Stimulated activated naive CD8-positive, alpha-beta T cell treated with anti-CD3 and anti-CD28 coated beads, Interleukin-15, amount 100 ng/mL, for 72 hours (primary cell): ENCODE measurements around the gene FOXL2NB.
"Not testable (repeated sequence)": the region's sequence is repeated elsewhere in the genome, so short reads cannot be mapped to it uniquely, and the experiment has no call there.

Experiments
- ATAC-seq: fragments of 150-1000 bp; cut with Tn5 transposase; 2 replicates; pipeline ENCODE4 v1.10.0; 2021; ENCODE audit warnings: mild to moderate bottlenecking, moderate library complexity
- DNase-seq, 2 donors: peaks; one replicate each; pipeline ENCODE4 v3.0.0; 2021 to 2022
- H3K27ac Mint-ChIP-seq, 2 donors: one replicate each; pipeline ENCODE4 v1.8.0; 2022; ENCODE audit warnings: mild to moderate bottlenecking in 2 of 2, mixed read lengths in 2 of 2, moderate library complexity in 2 of 2
- H3K27me3 Mint-ChIP-seq: one replicate; pipeline ENCODE4 v1.8.0; 2022; ENCODE audit warnings: mixed read lengths
- H3K4me1 Mint-ChIP-seq: one replicate; pipeline ENCODE4 v1.8.0; 2022; ENCODE audit warnings: mild to moderate bottlenecking, mixed read lengths
- H3K4me3 Mint-ChIP-seq, 2 donors: one replicate each; pipeline ENCODE4 v1.8.0; 2022; ENCODE audit warnings: mild to moderate bottlenecking in 2 of 2, mixed read lengths in 2 of 2, moderate library complexity in 1 of 2
- H3K9me3 Mint-ChIP-seq, 2 donors: one replicate each; pipeline ENCODE4 v1.8.0; 2022; ENCODE audit warnings: mixed read lengths in 2 of 2

FOXL2NB gene

DNA sequence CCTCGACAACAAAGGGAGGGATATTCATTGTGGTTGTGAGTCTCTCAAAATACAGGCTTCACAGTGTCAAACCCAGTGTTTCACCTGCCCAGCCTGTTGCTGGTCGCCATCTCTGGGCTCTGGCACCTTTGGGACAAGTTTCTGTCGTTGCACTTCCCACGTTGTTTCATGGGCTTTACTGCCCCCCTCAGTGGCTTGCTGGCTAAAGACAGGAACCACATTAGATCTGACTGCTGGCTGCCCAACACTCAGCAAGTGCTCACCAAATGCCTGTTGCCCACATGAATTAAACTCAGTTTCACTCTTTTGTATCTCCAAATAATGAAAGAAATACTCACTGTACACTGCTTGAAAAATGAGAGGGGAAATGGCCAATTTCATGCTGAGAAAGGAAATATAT is 27.7 kb upstream of the FOXL2NB start:
- Mint-ChIP-seq H3K27ac (no peak overlapping the region), H3K4me1 (peaks cover 14% of the 10 kb centered on the region), H3K27me3 (peaks cover 31% of the 10 kb centered on the region), H3K9me3 (no peaks in the 10 kb centered on the region), H3K4me3 (no peak overlapping the region)
- DNase-seq: no peak
- no peak for ATAC-seq

DNA sequence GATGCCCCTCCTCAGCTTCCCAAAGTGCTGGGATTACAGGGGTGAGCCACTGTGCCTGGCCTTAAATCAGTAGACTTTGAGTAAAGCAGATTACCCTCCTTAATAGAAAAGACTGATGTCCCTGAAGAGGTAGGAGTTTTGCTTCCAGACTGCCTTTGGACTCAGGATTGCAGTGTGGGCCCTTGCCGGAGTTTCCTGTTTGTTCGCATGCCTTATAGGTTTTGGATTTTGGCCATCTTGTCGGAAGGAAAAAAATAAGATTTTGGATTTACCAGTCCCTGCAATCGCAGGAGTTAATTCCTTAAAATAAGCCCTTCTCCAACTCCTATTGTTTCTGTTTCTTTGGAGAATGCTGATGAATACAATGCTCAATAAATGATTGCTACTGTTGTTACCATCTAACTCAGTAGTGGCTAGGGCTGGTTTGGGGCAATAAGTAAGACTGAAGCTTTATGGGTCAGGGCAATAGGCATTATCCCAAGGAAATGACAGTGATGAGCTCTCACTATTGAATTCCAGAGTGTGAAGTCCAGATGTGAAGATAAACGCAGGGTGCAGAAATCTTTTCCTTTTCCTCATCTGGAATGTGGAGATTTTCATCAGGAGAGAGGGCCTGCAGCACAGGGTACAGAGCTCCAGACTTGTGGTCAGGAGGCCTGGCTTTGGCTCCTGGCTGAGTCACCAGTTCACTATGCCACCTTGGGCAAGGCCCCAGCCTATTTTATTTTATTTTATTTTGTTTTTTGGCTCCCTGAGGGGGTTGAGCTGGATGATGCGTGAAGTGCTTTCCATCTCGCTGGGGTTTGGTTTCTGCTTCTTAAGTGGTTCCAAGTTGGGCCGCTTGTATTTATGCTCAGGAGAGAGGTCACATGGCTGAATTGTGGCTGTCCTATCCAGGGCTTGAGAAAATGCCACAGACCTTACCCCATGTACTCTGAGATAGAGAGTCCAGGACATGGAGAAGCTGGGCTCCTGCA is 25.4 kb upstream of the FOXL2NB start:
- H3K27me3 Mint-ChIP-seq: peaks cover 38% of the 10 kb centered on the region
- ATAC-seq: no peak
- no peak for DNase-seq
- no peak overlapping the region for H3K4me3 Mint-ChIP-seq
- H3K27ac Mint-ChIP-seq: peak overlapping the region in 1 of 2 donors; percentile 21
- peaks cover 7% of the 10 kb centered on the region for H3K4me1 Mint-ChIP-seq
- no peaks in the 10 kb centered on the region for H3K9me3 Mint-ChIP-seq

DNA sequence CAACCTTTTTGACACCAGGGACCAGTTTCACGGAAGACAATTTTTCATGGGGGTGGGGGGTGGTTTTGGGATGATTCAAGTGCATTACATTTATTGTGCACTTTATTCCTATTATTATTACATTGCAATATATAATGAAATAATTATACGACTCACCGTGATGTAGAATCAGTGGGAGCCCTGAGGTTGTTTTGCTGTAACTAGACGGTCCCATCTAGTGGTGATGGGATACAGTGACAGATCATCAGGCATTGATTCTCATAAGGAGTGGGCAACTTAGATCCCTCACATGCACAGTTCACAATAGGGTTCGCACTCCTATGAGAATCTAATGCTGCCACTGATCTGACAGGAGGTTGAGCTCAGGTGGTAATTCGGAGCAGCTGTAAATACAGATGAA is 24.6 kb upstream of the FOXL2NB start:
- not testable (repeated sequence) for ATAC-seq, H3K4me1 Mint-ChIP-seq, H3K9me3 Mint-ChIP-seq, DNase-seq, H3K4me3 Mint-ChIP-seq, H3K27ac Mint-ChIP-seq
- peaks cover 34% of the 10 kb centered on the region for H3K27me3 Mint-ChIP-seq

DNA sequence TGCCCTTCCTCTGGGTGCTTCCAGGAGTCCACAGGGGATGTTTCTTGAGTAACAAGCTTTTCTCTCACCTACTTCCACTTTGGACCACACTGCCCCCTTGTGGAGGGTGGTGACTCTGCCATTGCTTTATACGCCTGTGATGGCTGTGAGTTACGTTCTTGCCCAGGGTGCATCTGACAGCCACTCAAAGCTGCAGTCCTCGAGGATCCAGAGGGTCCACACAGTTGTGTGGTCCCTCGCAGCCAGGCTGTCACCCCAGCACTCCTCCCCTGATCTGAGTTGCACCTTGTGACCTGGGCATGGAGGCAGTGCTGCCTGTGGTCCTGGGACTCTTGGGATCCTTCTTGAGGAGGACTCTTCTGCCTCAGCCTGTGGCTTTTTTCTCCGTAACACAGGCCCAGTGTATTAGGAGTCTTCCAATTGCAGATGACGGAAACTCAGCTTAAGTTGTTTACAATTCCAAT is 23.5 kb upstream of the FOXL2NB start:
- ATAC-seq (peak; percentile 90), DNase-seq (peak; percentile 82 to 85)
- Mint-ChIP-seq H3K4me1 (peaks cover 7% of the 10 kb centered on the region), H3K9me3 (no peaks in the 10 kb centered on the region), H3K4me3 (no peak overlapping the region), H3K27ac (no peak overlapping the region), H3K27me3 (peaks cover 23% of the 10 kb centered on the region)

DNA sequence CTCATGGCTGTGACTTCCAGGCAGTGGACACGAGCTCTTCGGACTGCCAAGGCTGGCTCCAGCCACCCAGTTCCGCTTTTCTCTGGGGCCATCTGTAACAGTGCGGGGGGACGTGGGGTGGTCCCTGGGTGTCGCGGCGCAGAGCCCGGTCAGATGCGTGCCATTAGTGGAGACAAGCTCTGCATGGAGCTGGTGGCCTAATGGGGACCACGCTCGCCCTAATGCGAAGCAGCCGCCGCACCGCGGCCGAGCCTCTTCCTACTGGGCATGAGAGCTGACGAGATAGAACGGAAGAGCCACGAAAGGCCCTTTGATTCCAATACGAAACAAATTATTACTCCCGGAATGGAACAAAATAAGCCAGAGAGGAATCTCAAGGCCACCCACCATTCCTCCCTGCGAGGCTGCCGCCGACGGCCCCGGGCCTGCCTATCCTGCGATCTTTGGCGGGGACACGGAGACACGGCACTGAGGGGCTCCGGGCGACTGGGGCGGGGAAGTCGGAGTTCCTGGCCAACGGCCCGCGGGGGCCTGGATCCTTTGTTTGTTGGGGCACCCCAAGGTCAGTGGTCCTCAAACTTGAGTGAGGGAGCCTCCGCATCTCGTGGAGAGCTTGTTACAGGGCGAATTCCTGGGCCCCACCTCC is 18.2 kb upstream of the FOXL2NB start:
- Mint-ChIP-seq H3K9me3 (no peaks in the 10 kb centered on the region), H3K27me3 (peaks cover 34% of the 10 kb centered on the region), H3K27ac (peak overlapping the region in 1 of 2 donors; percentile 5), H3K4me3 (no peak overlapping the region), H3K4me1 (no peaks in the 10 kb centered on the region)
- ATAC-seq (no peak), DNase-seq (no peak)

DNA sequence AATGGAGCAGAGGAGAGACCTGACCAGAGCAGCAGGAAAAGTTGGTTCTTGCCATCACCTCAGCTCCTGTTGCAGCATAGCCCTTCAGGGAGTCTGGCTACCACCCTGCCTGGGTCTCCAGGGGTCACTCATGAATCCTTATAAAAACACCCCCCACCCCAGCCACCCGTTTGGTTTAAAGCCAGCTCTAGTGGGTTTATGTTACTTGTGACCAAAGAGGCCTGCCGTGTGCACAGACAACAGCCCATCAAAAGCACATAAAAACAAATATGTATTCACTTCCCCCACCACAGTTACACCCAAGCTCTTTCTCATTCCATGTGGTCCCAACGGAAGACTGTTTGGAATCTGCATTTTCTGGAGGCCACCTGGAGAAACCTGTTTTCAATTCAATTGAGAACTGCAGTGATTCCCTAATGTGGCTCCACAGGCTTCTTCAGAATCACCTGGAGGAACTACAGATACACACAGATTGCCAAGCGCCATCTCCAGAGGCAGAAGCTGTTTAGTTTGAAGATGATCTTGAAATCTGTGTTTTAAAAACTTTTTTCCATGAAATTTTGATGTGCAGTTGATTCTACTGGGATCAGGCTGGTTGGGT is 13.8 kb upstream of the FOXL2NB start:
- no peak for ATAC-seq
- peaks cover 69% of the 10 kb centered on the region for H3K27me3 Mint-ChIP-seq
- no peaks in the 10 kb centered on the region for H3K9me3 Mint-ChIP-seq
- no peak overlapping the region for H3K4me3 Mint-ChIP-seq
- DNase-seq: no peak
- peaks cover 28% of the 10 kb centered on the region for H3K4me1 Mint-ChIP-seq
- no peak overlapping the region for H3K27ac Mint-ChIP-seq

DNA sequence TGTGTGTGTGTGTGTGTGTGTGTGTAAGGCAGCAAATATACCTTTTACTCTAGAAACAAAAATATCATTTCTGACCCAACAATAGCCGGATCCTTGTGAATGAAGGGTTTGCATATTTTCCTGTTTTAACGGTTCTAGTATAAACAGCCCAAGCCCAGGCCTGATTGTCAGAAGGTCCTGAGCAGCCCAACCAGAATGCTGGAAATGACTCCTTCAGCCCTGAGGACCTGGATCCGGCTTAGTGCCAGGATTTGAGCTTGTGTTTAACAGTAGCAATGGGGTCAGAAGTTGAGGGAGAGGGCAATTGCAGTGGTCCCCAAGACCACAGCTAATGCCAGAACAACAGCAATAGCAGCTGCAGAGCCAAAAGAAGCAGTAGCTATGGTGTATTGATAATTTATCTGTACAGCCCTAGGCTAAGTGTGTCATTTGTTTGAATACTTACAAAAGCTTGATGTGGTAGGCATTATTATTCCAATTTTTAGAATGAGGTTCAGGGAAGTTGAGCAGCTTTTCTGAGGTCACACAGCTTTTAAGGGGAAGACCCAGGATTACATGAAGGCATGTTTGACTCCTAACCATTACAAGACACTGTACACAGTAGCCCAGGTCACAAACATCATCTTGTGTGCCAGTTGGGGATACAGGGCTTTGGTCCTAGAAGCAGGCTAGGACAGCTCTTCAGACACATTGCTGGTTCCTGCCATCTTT is 12.9 kb upstream of the FOXL2NB start:
- Mint-ChIP-seq H3K27me3 (peaks cover 79% of the 10 kb centered on the region), H3K27ac (no peak overlapping the region), H3K4me3 (no peak overlapping the region), H3K9me3 (no peaks in the 10 kb centered on the region), H3K4me1 (peaks cover 37% of the 10 kb centered on the region)
- ATAC-seq: no peak
- no peak for DNase-seq

DNA sequence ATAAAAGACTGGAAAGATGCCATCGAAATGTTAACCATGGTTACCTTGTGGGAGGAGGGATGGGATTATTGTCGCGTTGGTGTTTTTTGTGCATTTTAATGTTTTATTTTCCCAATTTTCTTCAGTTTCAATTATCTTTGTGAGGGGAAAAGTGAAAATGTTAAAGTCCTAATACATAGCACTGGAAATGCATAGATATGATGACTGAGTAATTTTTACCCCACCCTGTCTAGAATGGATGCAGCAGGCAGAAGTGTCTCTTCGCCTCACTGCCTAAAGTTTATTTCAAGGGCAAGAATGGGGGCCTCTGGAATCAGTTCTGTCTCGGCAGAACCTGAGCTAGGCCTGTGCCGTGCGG is 11.5 kb upstream of the FOXL2NB start:
- H3K27me3 Mint-ChIP-seq: peaks cover 87% of the 10 kb centered on the region

DNA sequence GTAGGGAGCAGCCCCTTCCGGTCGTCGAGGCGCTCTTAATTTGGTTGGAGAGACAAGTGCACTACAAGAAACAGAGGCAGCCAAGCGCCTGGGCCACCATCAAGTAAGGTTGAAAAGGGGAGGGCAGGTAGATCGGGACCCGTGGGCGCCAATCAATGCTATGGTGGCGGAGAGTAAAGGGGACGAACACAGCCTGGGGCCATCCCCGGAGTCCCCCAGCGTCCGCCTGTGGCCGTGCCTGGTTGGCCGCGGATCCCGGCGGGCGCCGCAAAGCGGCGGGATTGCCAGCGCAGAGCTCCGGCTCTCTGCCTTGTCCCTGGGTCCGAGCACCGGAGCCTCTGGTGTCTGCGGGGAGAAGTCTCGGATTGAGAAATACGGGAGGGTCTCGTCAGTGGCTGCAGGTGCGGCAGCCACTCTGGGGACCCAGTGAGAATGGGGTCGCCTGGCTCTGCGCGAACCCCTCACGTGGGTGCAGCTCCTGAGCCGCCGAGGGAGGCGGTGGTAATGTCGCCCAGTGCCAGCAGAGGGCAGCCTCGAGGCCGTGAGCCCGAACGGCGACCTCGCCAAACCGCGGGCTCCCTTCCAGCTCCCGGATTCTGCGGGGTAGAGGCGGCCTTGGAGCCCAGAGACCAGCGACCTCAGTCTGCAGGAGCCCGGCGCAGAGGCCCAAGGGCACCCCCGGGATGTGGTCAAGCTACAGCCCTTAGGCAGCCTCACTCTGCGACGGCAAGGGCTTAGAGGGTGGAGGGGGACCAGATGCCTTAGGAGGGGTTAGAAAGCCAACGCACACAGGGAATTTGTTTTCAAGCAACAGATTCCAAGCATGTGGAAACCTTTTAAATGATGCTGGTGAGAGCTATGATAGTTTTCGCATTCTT is 10.9 kb upstream of the FOXL2NB start:
- H3K4me3 Mint-ChIP-seq: peak overlapping the region; percentile 83 to 86

More for the DNA sequence above, 11.5 kb upstream of the FOXL2NB start:
- H3K27ac Mint-ChIP-seq: no peak overlapping the region
- H3K4me3 Mint-ChIP-seq: peak overlapping the region; percentile 83 to 86
- ATAC-seq: no peak
- H3K4me1 Mint-ChIP-seq: peaks cover 45% of the 10 kb centered on the region
- H3K9me3 Mint-ChIP-seq: no peaks in the 10 kb centered on the region
- no peak for DNase-seq

DNA sequence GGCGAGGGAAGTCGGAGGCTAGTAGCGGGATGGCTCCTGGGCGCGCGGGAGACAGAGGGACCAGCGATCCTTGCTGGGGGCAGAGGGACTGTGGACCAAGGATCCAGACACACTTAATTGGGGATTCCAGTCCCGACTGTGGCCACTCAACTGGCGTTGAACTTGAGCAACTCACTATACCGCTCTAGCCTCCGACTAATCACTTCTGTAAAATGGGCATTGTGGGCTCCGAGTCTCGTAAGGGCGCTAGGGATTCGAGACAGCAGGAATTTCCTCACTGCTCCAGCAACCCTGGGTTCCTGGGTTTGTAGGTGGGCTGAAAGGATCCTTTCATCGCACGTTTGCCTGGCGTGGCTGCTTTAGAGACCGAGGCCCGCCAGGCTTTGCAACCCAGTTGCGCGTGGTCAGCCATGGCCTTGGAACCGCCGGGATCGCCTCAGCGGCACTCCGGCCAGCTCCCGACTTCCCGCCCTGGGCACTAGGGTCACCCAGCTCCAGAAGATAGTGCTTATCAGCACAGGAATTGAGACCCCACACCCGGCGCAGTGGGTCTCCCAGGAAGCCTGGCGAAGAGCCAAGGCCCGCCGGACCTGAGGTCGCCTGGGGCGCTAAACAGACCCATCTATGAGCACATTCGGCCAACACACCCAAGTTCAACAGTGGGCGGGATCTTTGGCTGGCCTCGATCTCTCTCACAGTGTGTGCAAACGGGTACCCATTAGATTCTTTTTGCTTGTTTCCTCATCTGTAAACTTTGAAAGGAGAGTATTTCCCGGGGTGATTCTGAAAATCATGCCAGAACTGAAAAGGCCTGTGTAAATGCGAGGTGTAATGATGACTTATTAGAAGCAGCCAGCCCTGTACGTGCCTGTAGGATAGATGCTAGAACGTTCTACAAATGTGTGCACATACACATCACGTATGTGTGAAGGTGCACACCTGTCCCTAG is 10.0 kb upstream of the FOXL2NB start:
- no peak overlapping the region for H3K27ac Mint-ChIP-seq
- H3K27me3 Mint-ChIP-seq: peaks cover 96% of the 10 kb centered on the region
- H3K4me1 Mint-ChIP-seq: peaks cover 45% of the 10 kb centered on the region
- peak; percentile 3 for ATAC-seq
- H3K9me3 Mint-ChIP-seq: no peaks in the 10 kb centered on the region
- H3K4me3 Mint-ChIP-seq: peak overlapping the region; percentile 83 to 86
- peak in 1 of 2 donors; percentile 11 for DNase-seq

More for the DNA sequence above, 10.9 kb upstream of the FOXL2NB start:
- ATAC-seq (peak; percentile 65), DNase-seq (peak; percentile 72 to 77)
- H3K4me1 Mint-ChIP-seq: peaks cover 45% of the 10 kb centered on the region
- H3K27me3 Mint-ChIP-seq: peaks cover 92% of the 10 kb centered on the region
- H3K9me3 Mint-ChIP-seq: no peaks in the 10 kb centered on the region
- no peak overlapping the region for H3K27ac Mint-ChIP-seq

DNA sequence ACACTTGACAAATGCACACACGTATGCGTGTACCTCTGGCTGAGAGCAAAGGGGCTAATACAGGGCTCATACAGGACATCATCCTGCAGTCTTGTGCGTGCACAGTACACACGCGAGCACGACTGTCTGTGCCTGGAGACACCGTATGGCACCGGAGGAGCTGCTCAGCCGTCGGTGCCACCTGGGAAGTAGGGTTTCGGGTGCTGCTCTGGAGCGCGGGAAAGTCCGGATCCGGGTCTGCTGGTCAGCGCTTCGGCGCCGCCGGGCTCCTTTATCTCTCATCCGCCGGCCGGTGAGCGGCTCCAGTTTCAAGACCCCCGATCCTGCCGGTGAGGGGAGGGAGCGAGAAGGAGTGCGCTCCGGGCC is 9.3 kb upstream of the FOXL2NB start:
- Mint-ChIP-seq H3K27ac (no peak overlapping the region), H3K4me3 (peak overlapping the region; percentile 75 to 84), H3K27me3 (peaks cover 100% of the 10 kb centered on the region), H3K4me1 (peaks cover 45% of the 10 kb centered on the region), H3K9me3 (no peaks in the 10 kb centered on the region)
- DNase-seq (peak; percentile 13 to 19), ATAC-seq (peak; percentile 45)

DNA sequence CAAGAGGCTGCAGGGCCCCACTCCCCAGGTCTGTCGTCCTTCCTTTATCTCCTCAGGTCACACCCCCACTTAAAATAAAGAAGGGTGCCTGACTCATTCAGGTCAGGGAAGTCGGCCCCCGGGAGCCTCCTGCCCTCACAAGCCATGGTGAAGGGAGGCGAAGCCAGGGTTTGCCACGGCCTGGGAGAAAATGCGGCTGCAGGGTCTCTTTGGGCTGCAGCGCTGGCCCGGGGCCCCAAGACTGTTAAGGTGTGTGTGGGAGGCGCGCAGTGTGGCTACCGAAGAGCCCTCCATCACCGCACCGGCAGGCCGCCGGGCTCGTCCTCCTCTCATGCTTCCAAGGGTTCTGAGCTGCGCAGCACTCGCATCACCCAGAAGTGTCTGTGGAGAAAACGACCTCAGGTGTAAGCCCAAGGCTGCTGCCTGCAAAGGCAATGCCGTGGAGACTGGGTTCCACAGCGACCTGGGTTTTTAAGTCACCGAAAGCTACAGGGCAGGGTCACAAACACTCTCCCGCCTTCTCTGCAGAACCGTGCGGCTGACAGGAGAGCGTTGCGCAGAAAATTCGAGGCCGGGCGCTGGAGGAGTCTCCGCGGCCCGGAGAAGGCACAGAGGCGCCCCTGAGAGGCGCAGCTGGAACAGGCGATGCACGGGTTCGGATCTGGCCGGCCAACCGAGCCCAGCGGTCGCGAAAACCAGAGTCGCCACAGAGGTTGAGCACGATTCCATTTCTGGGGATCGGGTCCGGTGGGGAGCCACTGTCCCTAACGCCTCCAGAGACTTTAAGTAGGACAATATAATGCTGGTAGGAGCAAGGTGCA is 8.8 kb upstream of the FOXL2NB start:
- peak; percentile 36 for ATAC-seq
- Mint-ChIP-seq H3K27ac (peak overlapping the region in 1 of 2 donors; percentile 44), H3K4me3 (peak overlapping the region; percentile 75 to 84), H3K9me3 (no peaks in the 10 kb centered on the region), H3K27me3 (peaks cover 100% of the 10 kb centered on the region), H3K4me1 (peaks cover 50% of the 10 kb centered on the region)
- DNase-seq: peak; percentile 23 to 40
